Vagina (tissue), 2 donors: ENCODE results near the gene ZAP70. TPM values are rescaled to one million over a fixed set of nuclear protein-coding genes. Genes with fewer than 3 reads are reported as not detected.

ENCODE experiments used
- DNase-seq, 2 donors: peaks; one replicate each; pipeline ENCODE4 v3.0.0-alpha.2; 2017; ENCODE audit errors: extremely low spot score in 2 of 2
- H3K27ac ChIP-seq: fragments of 200-600 bp; sonication (generic); one replicate; pipeline ENCODE4 v1.5.1; 2019
- H3K27me3 ChIP-seq: fragments of 200-600 bp; sonication (generic); one replicate; pipeline ENCODE4 v1.5.1; 2019
- H3K36me3 ChIP-seq, 2 donors: fragments of 200-600 bp; sonication (generic); one replicate each; pipeline ENCODE4 v1.5.1; 2017 to 2019
- H3K4me1 ChIP-seq: fragments of 200-600 bp; sonication (generic); one replicate; pipeline ENCODE4 v1.5.1; 2019
- H3K4me3 ChIP-seq, 2 donors: fragments of 200-600 bp; sonication (generic); 1 replicate in 1 of 2; 2 replicates in 1 of 2; pipeline ENCODE4 v1.5.1; 2016 to 2019
- H3K9me3 ChIP-seq: fragments of 200-600 bp; sonication (generic); one replicate; pipeline ENCODE4 v1.5.1; 2019
- CTCF ChIP-seq, 3 experiments: fragments of 450-650 bp in 2 of 3; fragments of 200-600 bp in 1 of 3; sonication (generic) in 1 of 3; IDR thresholded peaks; one replicate each; pipeline ENCODE4 v1.5.1; 2017 to 2019; ENCODE audit warnings: antibody characterized with exemption in 3 of 3, mild to moderate bottlenecking in 2 of 3, moderate library complexity in 2 of 3
- POLR2A ChIP-seq, 2 donors: fragments of 450-650 bp; IDR thresholded peaks; one replicate each; pipeline ENCODE4 v1.6.1; 2017; ENCODE audit warnings: antibody characterized with exemption in 2 of 2, mild to moderate bottlenecking in 2 of 2, moderate library complexity in 2 of 2
- POLR2AphosphoS5 ChIP-seq, 2 donors: sonication (generic); formaldehyde crosslinking; IDR thresholded peaks; one replicate each; pipeline ENCODE4 v1.9.0; 2017; ENCODE audit warnings: antibody characterized with exemption in 2 of 2, mild to moderate bottlenecking in 2 of 2, low read depth in 1 of 2; ENCODE audit not compliant: insufficient read depth in 1 of 2
- intact Hi-C: fragments of 100-400 bp; cut with DNase I; formaldehyde crosslinking; loops from one replicate; pipeline ENCODE4 v1.15.1; 2023
- total RNA-seq: library from RNA; depleted of rRNA; stranded (reverse); fragments of >200 nt; gene quantifications from one replicate; pipeline ENCODE4 v1.2.3, GENCODE V29; 2016

ZAP70 gene
- total RNA-seq, 1 donor from 2014 or later: 16.7 TPM

GRCh38 chr2:97733341-97734035 lies 20.1 kb downstream of the ZAP70 start:
- Histone ChIP-seq H3K27ac (no peak overlapping the region), H3K4me1 (no peaks in the 10 kb centered on the region), H3K27me3 (no peaks in the 10 kb centered on the region), H3K4me3 (no peak overlapping the region), H3K36me3 (no peaks in the 10 kb centered on the region), H3K9me3 (no peaks in the 10 kb centered on the region)
- intact Hi-C loops: no loop called here
- TF ChIP-seq CTCF (IDR thresholded peaks at IDR 0.05) (no peak), POLR2AphosphoS5 (IDR thresholded peaks at IDR 0.05; ENCODE audit: insufficient read depth in 1 of 2, low read depth in 1 of 2) (no peak), POLR2A (IDR thresholded peaks at IDR 0.05) (no peak)
- DNase-seq: no peak

DNA sequence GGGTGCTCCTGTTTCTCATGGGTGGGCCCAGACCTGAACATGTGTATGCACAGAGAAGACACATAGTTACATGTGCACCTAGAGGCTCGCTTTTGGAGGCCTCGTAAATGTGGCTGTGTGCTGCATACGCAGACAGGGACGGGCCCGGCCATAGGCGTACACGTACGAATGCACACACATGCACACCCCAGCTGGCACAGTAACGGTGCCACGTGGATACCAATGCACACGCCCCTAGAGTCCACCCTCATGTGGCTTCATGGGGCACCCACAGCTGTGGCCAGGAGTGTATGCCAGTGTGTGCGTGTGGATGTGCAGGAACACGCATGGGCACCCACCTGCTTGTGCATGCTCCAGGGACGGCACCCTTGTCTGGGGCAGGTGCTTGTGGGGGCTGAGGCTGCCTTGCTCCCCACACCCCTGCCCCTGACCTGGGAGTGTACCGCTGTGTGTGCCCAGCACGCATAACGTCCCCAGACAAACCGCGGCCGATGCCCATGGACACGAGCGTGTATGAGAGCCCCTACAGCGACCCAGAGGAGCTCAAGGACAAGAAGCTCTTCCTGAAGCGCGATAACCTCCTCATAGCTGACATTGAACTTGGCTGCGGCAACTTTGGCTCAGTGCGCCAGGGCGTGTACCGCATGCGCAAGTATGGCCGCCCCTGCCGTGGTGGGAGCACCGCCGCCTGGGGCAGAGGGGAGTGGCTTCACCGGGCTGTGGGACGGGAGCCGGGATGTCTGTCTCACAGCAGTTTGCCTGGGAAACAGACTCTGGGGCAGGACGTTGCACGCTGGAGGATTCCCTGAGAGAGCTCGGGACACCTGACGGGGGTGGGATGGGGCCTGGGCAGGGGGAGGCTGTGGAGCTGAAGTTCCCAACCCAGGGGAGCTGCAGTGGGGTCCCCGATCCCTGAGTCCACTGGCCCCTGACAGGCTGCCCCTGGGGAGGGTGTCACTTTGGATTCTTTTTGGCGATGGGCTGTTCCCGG lies 21.0 kb downstream of the ZAP70 start:
- H3K4me1 ChIP-seq: no peaks in the 10 kb centered on the region
- DNase-seq: no peak
- H3K9me3 ChIP-seq: no peaks in the 10 kb centered on the region
- no peaks in the 10 kb centered on the region for H3K36me3 ChIP-seq
- intact Hi-C loops: no loop called here
- no peak for TF ChIP-seq POLR2AphosphoS5 (IDR thresholded peaks at IDR 0.05; ENCODE audit: insufficient read depth in 1 of 2, low read depth in 1 of 2)
- H3K27ac ChIP-seq: no peak overlapping the region
- no peak overlapping the region for H3K4me3 ChIP-seq
- no peaks in the 10 kb centered on the region for H3K27me3 ChIP-seq

GRCh38 chr2:97735161-97735561 lies 21.8 kb downstream of the ZAP70 start:
- no peak for TF ChIP-seq POLR2A (IDR thresholded peaks at IDR 0.05)
- no peak for TF ChIP-seq CTCF (IDR thresholded peaks at IDR 0.05)
- TF ChIP-seq POLR2AphosphoS5 (IDR thresholded peaks at IDR 0.05; ENCODE audit: insufficient read depth in 1 of 2, low read depth in 1 of 2): no peak
- Histone ChIP-seq H3K27ac (no peak overlapping the region), H3K36me3 (no peaks in the 10 kb centered on the region), H3K4me1 (no peaks in the 10 kb centered on the region), H3K27me3 (no peaks in the 10 kb centered on the region), H3K4me3 (no peak overlapping the region), H3K9me3 (no peaks in the 10 kb centered on the region)
- intact Hi-C loops: no loop called here
- DNase-seq: no peak

- Histone ChIP-seq H3K27me3 (no peaks in the 10 kb centered on the region), H3K4me1 (no peaks in the 10 kb centered on the region), H3K9me3 (no peaks in the 10 kb centered on the region), H3K4me3 (no peak overlapping the region), H3K36me3 (no peaks in the 10 kb centered on the region), H3K27ac (no peak overlapping the region)
- no peak for TF ChIP-seq CTCF (IDR thresholded peaks at IDR 0.05)
- no peak for TF ChIP-seq POLR2AphosphoS5 (IDR thresholded peaks at IDR 0.05; ENCODE audit: insufficient read depth in 1 of 2, low read depth in 1 of 2)
- no peak for TF ChIP-seq POLR2A (IDR thresholded peaks at IDR 0.05)
- intact Hi-C loops: no loop called here
- no peak for DNase-seq
These were observed 22.8 kb downstream of the ZAP70 start for GRCh38 chr2:97736185-97736584.

GRCh38 chr2:97736608-97737330 lies 23.4 kb downstream of the ZAP70 start:
- Histone ChIP-seq H3K36me3 (no peaks in the 10 kb centered on the region), H3K9me3 (no peaks in the 10 kb centered on the region), H3K4me3 (no peak overlapping the region), H3K4me1 (no peaks in the 10 kb centered on the region), H3K27ac (no peak overlapping the region), H3K27me3 (no peaks in the 10 kb centered on the region)
- intact Hi-C loops: no loop called here
- no peak for TF ChIP-seq POLR2AphosphoS5 (IDR thresholded peaks at IDR 0.05; ENCODE audit: insufficient read depth in 1 of 2, low read depth in 1 of 2)
- DNase-seq: no peak
